ENCODE measurements around the gene KIRREL3.

The KIRREL3 gene

GRCh38 chr11:126444072-126444471 lies 556.5 kb downstream of the KIRREL3 start:
- TF ChIP-seq CTCF (conservative IDR thresholded peaks at IDR 0.05; ENCODE audit: control insufficient read depth, insufficient read depth, low read depth, low read length): no peak
- no peak for DNase-seq (ENCODE audit: low read depth)
- no peak overlapping the region for H3K4me3 ChIP-seq (ENCODE audit: control insufficient read depth, low read depth, low read length)

GRCh38 chr11:126443120-126443519 lies 557.5 kb downstream of the KIRREL3 start:
- no peak overlapping the region for H3K4me3 ChIP-seq (ENCODE audit: control insufficient read depth, low read depth, low read length)
- DNase-seq (ENCODE audit: low read depth): no peak
- no peak for TF ChIP-seq CTCF (conservative IDR thresholded peaks at IDR 0.05; ENCODE audit: control insufficient read depth, insufficient read depth, low read depth, low read length)

- TF ChIP-seq CTCF (conservative IDR thresholded peaks at IDR 0.05; ENCODE audit: control insufficient read depth, insufficient read depth, low read depth, low read length): peak; percentile 87
- H3K4me3 ChIP-seq (ENCODE audit: control insufficient read depth, low read depth, low read length): no peak overlapping the region
- DNase-seq (ENCODE audit: low read depth): peak; percentile 65
Measured at GRCh38 chr11:126440792-126441514, 559.6 kb downstream of the KIRREL3 start.

- no peak for DNase-seq (ENCODE audit: low read depth)
- H3K4me3 ChIP-seq (ENCODE audit: control insufficient read depth, low read depth, low read length): no peak overlapping the region
- TF ChIP-seq CTCF (conservative IDR thresholded peaks at IDR 0.05; ENCODE audit: control insufficient read depth, insufficient read depth, low read depth, low read length): no peak
Measured at GRCh38 chr11:126440276-126440675, 560.3 kb downstream of the KIRREL3 start.

GRCh38 chr11:126438691-126439090 lies 561.9 kb downstream of the KIRREL3 start:
- no peak for TF ChIP-seq CTCF (conservative IDR thresholded peaks at IDR 0.05; ENCODE audit: control insufficient read depth, insufficient read depth, low read depth, low read length)
- DNase-seq (ENCODE audit: low read depth): peak; percentile 33
- H3K4me3 ChIP-seq (ENCODE audit: control insufficient read depth, low read depth, low read length): no peak overlapping the region

GRCh38 chr11:126438272-126438671 lies 562.3 kb downstream of the KIRREL3 start:
- TF ChIP-seq CTCF (conservative IDR thresholded peaks at IDR 0.05; ENCODE audit: control insufficient read depth, insufficient read depth, low read depth, low read length): no peak
- no peak for DNase-seq (ENCODE audit: low read depth)
- H3K4me3 ChIP-seq (ENCODE audit: control insufficient read depth, low read depth, low read length): no peak overlapping the region
